ENCODE results near the gene PAN3. TPM values are rescaled to one million over a fixed set of nuclear protein-coding genes. Genes with fewer than 3 reads are reported as not detected.

The PAN3 gene
- polyA plus RNA-seq, 1 experiment: 10.7 TPM

DNA sequence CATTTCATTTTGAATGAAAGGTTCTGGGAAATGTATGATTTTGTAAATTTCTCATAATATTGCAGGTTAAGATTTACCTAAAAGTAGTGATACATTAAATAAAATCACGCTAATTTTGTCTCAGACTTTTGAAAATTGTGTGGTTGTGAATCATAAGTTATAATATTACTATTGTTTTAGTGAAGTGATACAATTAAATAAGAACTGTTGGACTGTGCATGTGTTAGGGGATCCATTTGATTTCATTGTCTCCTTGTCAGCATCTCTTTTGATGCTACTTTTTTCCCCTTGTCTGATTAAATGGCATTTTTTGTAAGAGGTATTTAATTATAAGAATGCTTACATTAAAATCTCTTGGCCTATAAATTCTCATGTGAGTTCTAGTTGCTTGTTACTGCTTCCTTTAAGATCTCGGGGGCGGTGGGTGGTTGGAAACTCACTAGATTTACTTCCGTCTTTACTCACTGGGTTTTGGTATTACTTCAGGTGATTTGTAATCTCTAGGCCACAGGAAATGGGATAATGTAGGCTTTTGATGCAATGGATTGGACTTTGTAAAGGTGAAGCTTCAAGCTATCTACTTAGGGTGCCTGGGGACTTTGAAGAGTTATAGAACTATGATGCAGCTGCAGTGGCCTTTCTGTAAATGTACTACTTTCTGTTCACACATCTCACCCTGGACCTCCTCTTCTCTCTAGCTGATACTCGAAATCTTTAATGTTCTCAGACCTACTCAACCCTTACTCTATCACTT lies 66.5 kb downstream of the PAN3 start:
- Histone ChIP-seq H3K4me3 (ENCODE audit: low read depth, low read length) (no peak overlapping the region), H3K36me3 (ENCODE audit: control insufficient read depth, insufficient read depth, low read length) (no peaks in the 10 kb centered on the region; the same call in 1 of the 2 replicates), H3K27me3 (ENCODE audit: control insufficient read depth, insufficient read depth, low read length) (no peaks in the 10 kb centered on the region)
- ChIA-PET CTCF (no interaction called here), POLR2A (no interaction called here)
- DNase-seq (ENCODE audit: low read depth): no peak
- TF ChIP-seq, protein P1, sequence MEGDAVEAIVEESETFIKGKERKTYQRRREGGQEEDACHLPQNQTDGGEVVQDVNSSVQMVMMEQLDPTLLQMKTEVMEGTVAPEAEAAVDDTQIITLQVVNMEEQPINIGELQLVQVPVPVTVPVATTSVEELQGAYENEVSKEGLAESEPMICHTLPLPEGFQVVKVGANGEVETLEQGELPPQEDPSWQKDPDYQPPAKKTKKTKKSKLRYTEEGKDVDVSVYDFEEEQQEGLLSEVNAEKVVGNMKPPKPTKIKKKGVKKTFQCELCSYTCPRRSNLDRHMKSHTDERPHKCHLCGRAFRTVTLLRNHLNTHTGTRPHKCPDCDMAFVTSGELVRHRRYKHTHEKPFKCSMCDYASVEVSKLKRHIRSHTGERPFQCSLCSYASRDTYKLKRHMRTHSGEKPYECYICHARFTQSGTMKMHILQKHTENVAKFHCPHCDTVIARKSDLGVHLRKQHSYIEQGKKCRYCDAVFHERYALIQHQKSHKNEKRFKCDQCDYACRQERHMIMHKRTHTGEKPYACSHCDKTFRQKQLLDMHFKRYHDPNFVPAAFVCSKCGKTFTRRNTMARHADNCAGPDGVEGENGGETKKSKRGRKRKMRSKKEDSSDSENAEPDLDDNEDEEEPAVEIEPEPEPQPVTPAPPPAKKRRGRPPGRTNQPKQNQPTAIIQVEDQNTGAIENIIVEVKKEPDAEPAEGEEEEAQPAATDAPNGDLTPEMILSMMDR (IDR thresholded peaks at IDR 0.05; ENCODE audit: insufficient read depth, low read depth, low read length): no peak

DNA sequence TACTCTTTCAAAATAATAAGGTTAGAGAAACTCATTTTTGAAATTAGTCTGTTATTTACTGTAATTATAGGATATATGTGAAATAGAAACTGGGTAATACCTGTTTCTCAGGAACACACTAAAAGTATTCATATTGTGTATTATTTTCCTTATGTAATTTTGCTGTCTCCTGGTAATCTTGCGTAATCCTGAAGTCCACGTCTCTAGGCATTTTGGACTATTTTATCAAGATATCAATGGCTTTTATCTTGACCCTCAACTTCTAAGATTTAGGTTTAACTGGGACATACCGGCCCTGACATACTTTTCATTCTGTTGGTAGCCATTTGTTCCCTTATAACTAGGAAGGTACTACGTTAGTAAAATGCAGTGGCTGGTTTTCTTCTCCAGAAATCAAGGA lies 80.3 kb downstream of the PAN3 start:
- CTCF ChIA-PET: no interaction called here
- Histone ChIP-seq H3K27me3 (ENCODE audit: control insufficient read depth, insufficient read depth, low read length) (no peaks in the 10 kb centered on the region), H3K36me3 (ENCODE audit: control insufficient read depth, insufficient read depth, low read length) (no peaks in the 10 kb centered on the region; the same call in 1 of the 2 replicates), H3K4me3 (ENCODE audit: low read depth, low read length) (no peak overlapping the region)
- POLR2A ChIA-PET: no interaction called here
- no peak for DNase-seq (ENCODE audit: low read depth)
- TF ChIP-seq, protein P1 (IDR thresholded peaks at IDR 0.05; ENCODE audit: insufficient read depth, low read depth, low read length): no peak

- H3K27me3 ChIP-seq (ENCODE audit: control insufficient read depth, insufficient read depth, low read length): no peaks in the 10 kb centered on the region
- DNase-seq (ENCODE audit: low read depth): no peak
- H3K4me3 ChIP-seq (ENCODE audit: low read depth, low read length): no peak overlapping the region
- TF ChIP-seq, protein P1 (IDR thresholded peaks at IDR 0.05; ENCODE audit: insufficient read depth, low read depth, low read length): no peak
- H3K36me3 ChIP-seq (ENCODE audit: control insufficient read depth, insufficient read depth, low read length): no peaks in the 10 kb centered on the region; the same call in 1 of the 2 replicates
- POLR2A ChIA-PET: no interaction called here
- CTCF ChIA-PET: interaction anchor here (1.0 kb wide), 1 partner anchor 20 kb away, joined by 3 read pairs; no protein-coding TSS in a partner anchor
Measured at GRCh38 chr13:28219408-28220099, 81.2 kb downstream of the PAN3 start.

DNA sequence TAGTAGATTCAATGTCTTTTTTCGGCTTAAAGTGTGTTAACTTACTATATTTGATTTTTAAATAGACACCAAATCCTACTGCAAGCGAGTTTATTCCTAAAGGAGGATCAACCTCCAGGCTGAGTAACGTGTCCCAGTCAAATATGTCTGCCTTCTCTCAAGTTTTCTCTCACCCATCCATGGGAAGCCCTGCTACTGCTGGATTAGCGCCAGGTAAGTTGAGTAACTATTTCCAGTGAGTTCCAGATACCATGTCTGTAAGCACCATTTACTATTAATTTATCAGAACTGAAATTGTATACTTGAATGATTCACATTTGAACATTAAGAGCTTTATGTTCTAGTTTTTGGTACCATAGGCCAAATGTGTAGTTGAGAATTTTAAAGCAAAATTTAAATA lies 81.8 kb downstream of the PAN3 start:
- ChIA-PET POLR2A (no interaction called here), CTCF (interaction anchor here (1.0 kb wide), 1 partner anchor 19 kb away, joined by 3 read pairs; no protein-coding TSS in a partner anchor)
- no peaks in the 10 kb centered on the region for H3K27me3 ChIP-seq (ENCODE audit: control insufficient read depth, insufficient read depth, low read length)
- DNase-seq (ENCODE audit: low read depth): no peak
- no peak overlapping the region for H3K4me3 ChIP-seq (ENCODE audit: low read depth, low read length)
- TF ChIP-seq, protein P1 (IDR thresholded peaks at IDR 0.05; ENCODE audit: insufficient read depth, low read depth, low read length): no peak
- H3K36me3 ChIP-seq (ENCODE audit: control insufficient read depth, insufficient read depth, low read length): no peaks in the 10 kb centered on the region; the same call in 1 of the 2 replicates
